Endothelial cell of umbilical vein (primary cell): Measurements from ENCODE around the gene FTO. TPM values are rescaled to one million over a fixed set of nuclear protein-coding genes. Genes with fewer than 3 reads are reported as not detected.

Experiments used
- BruUV-seq: library from RNA; stranded (reverse); fragments of 400-500 nt; replicated peaks from 2 replicates; lab custom pipeline; 2021; lab: Mats Ljungman, UMichigan
- CTCF ChIA-PET: fragments of 300-600, 350-600 bp; sonication (Branson Sonifier 250); formaldehyde crosslinking; loops from one replicate; lab custom pipeline; 2021; ENCODE audit warnings: antibody characterized with exemption, inconsistent platforms; lab: Charles Lee
- POLR2A ChIA-PET: fragments of 300-600, 350-600 bp; sonication (Branson Sonifier 250); formaldehyde crosslinking; loops from one replicate; lab custom pipeline; 2021; ENCODE audit warnings: antibody characterized with exemption, inconsistent platforms; lab: Charles Lee
- DNase-seq: peaks from one replicate; pipeline ENCODE4 v3.0.0-alpha.2; 2011; ENCODE audit warnings: low read depth, low spot score
- FAIRE-seq: peaks from 2 replicates; lab custom pipeline; 2011; peaks lifted over from hg19 to GRCh38; lab: Jason Lieb, UNC
- H2AFZ ChIP-seq: 2 replicates; pipeline ENCODE4 v1.6.0; 2012; ENCODE audit warnings: low read depth, low read length, control low read depth, inconsistent platforms
- H3K27ac ChIP-seq: 2 replicates; pipeline ENCODE4 v1.5.1; 2011; ENCODE audit warnings: low read depth, mild to moderate bottlenecking, control low read depth, low read length, moderate library complexity; ENCODE audit not compliant: insufficient read depth
- H3K27me3 ChIP-seq, 2 experiments: 2 replicates each; pipeline versions ENCODE4 v1.6.0 to v1.6.1; 2011; ENCODE audit warnings: low read length in 2 of 2, mixed read lengths in 1 of 2; ENCODE audit not compliant: control insufficient read depth in 2 of 2, insufficient read depth in 2 of 2
- H3K36me3 ChIP-seq, 2 experiments: 2 replicates in 1 of 2; 3 replicates in 1 of 2; pipeline ENCODE4 v1.5.1; 2011; ENCODE audit warnings: low read length in 2 of 2, mild to moderate bottlenecking in 1 of 2, moderate library complexity in 1 of 2; ENCODE audit not compliant: control insufficient read depth in 2 of 2, insufficient read depth in 2 of 2; ENCODE audit errors: extremely low read depth in 1 of 2
- H3K4me1 ChIP-seq: 3 replicates; pipeline ENCODE4 v1.5.1; 2011; ENCODE audit warnings: mild to moderate bottlenecking, low read length; ENCODE audit not compliant: control insufficient read depth, insufficient read depth; ENCODE audit errors: extremely low read depth
- H3K4me2 ChIP-seq: 2 replicates; pipeline ENCODE4 v1.6.1; 2011; ENCODE audit warnings: low read length, control low read depth, mixed read lengths; ENCODE audit not compliant: insufficient read depth
- H3K4me3 ChIP-seq, 3 experiments: fragments of 200-600 bp in 1 of 3; sonication (generic), shearing (Covaris generic) in 1 of 3; replicated peaks in 1 of 3; 2 replicates each; pipeline ENCODE4 v1.5.1; 2011 to 2016; ENCODE audit warnings: control low read depth in 3 of 3, low read length in 3 of 3, mild to moderate bottlenecking in 2 of 3, inconsistent platforms in 1 of 3, low read depth in 1 of 3, moderate library complexity in 1 of 3; ENCODE audit not compliant: insufficient read depth in 1 of 3
- H3K79me2 ChIP-seq: 2 replicates; pipeline ENCODE4 v1.6.0; 2012; ENCODE audit warnings: low read length, inconsistent platforms; ENCODE audit not compliant: control insufficient read depth, insufficient read depth
- H3K9ac ChIP-seq: replicated peaks from 2 replicates; pipeline ENCODE3; 2011; ENCODE audit warnings: low read length, control low read depth; ENCODE audit not compliant: insufficient read depth; ENCODE audit errors: extremely low read depth
- H3K9me1 ChIP-seq: replicated peaks from 3 replicates; pipeline ENCODE4 v1.6.0; 2011; ENCODE audit warnings: mild to moderate bottlenecking, low read length; ENCODE audit not compliant: control insufficient read depth, insufficient read depth; ENCODE audit errors: extremely low read depth
- H3K9me3 ChIP-seq: replicated peaks from 2 replicates; pipeline ENCODE4 v1.5.1; 2012; ENCODE audit warnings: low read length, inconsistent platforms; ENCODE audit not compliant: control insufficient read depth, insufficient read depth
- H4K20me1 ChIP-seq: replicated peaks from 2 replicates; pipeline ENCODE3; 2011; ENCODE audit warnings: mild to moderate bottlenecking, low read length; ENCODE audit not compliant: control insufficient read depth, insufficient read depth; ENCODE audit errors: extremely low read depth
- CTCF ChIP-seq, 2 donors: IDR thresholded peaks; 1 replicate in 1 of 2; 2 replicates in 1 of 2; pipeline ENCODE4 v1.5.1; 2011; ENCODE audit warnings: low read length in 2 of 2, mild to moderate bottlenecking in 2 of 2, moderate library complexity in 2 of 2, control low read depth in 1 of 2, inconsistent platforms in 1 of 2, low read depth in 1 of 2; ENCODE audit not compliant: insufficient read depth in 1 of 2; ENCODE audit errors: extremely low read depth in 1 of 2
- GATA2 ChIP-seq: IDR thresholded peaks from 2 replicates; pipeline ENCODE4 v1.7.0; 2011; ENCODE audit warnings: low read depth, mild to moderate bottlenecking, moderate library complexity, mixed read lengths, low read length; ENCODE audit not compliant: insufficient read length, insufficient read depth
- MAX ChIP-seq: IDR thresholded peaks from 2 replicates; pipeline ENCODE4 v1.6.1; 2011; ENCODE audit not compliant: insufficient read depth, insufficient read length
- POLR2A ChIP-seq: IDR thresholded peaks from 2 replicates; pipeline ENCODE4 v1.6.1; 2012; ENCODE audit warnings: low read depth, mild to moderate bottlenecking, control low read depth, low read length
- dilution Hi-C: fragments of 300-500 bp; cut with MboI; formaldehyde crosslinking; loops from one replicate; pipeline ENCODE4 v1.15.0; 2019; ENCODE audit warnings: low sequenced_read_pairs; ENCODE audit not compliant: extremely low pct_ligation_motif_present
- intact Hi-C: fragments of 100-400 bp; cut with micrococcal nuclease; formaldehyde crosslinking; loops from one replicate; pipeline ENCODE4 v1.10.0; 2022
- polyA plus RNA-seq, 4 experiments: library from polyadenylated mRNA; depleted of rRNA in 3 of 4; stranded (reverse) in 3 of 4; unstranded in 1 of 4; fragments of >200 nt; gene quantifications; 2 replicates each; pipeline versions ENCODE4 v1.2.1 to v1.2.3, GENCODE V29; 2011 to 2012; ENCODE audit warnings: missing spikeins in 1 of 4
- total RNA-seq: library from RNA; stranded (reverse); gene quantifications from 2 replicates; pipeline ENCODE4 v1.2.3, GENCODE V29; 2021

Gene FTO
- total and polyA plus RNA-seq, 2 donors (not counting 3 experiments of a cell fraction or from before 2014, with no cell fraction given): 48.6 to 87.1 TPM

GRCh38 chr16:53971616-53972015 is 267.7 kb downstream of the FTO start:
- POLR2A ChIA-PET: no interaction called here

GRCh38 chr16:53973021-53973420 is 269.1 kb downstream of the FTO start:
- Histone ChIP-seq H3K4me2 (no peak overlapping the region), H3K27me3 (no peaks in the 10 kb centered on the region), H3K4me3 (no peak overlapping the region), H3K36me3 (no peaks in the 10 kb centered on the region), H3K9ac (no peak overlapping the region), H3K79me2 (no peaks in the 10 kb centered on the region), H3K9me3 (no peaks in the 10 kb centered on the region), H3K27ac (no peak overlapping the region), H3K4me1 (no peaks in the 10 kb centered on the region), H4K20me1 (no peaks in the 10 kb centered on the region), H2AFZ (no peak overlapping the region), H3K9me1 (no peaks in the 10 kb centered on the region)
- dilution Hi-C loops: no loop called here
- DNase-seq: no peak
- no peak for TF ChIP-seq CTCF (IDR thresholded peaks at IDR 0.05; ENCODE audit: extremely low read depth in 1 of 2, insufficient read depth in 1 of 2, low read depth in 1 of 2, low read length in 2 of 2)
- no peak for FAIRE-seq
- no TSS peak for BruUV-seq
- POLR2A ChIA-PET: no interaction called here
- intact Hi-C loops: no loop called here
- CTCF ChIA-PET: no interaction called here

More at GRCh38 chr16:53971616-53972015, 267.7 kb downstream of the FTO start:
- Histone ChIP-seq H3K9me3 (no peaks in the 10 kb centered on the region), H3K36me3 (no peaks in the 10 kb centered on the region), H3K9ac (no peak overlapping the region), H3K4me2 (no peak overlapping the region), H3K79me2 (no peaks in the 10 kb centered on the region), H3K27me3 (no peaks in the 10 kb centered on the region), H2AFZ (no peak overlapping the region), H3K27ac (no peak overlapping the region), H4K20me1 (no peaks in the 10 kb centered on the region), H3K9me1 (no peaks in the 10 kb centered on the region), H3K4me3 (no peak overlapping the region), H3K4me1 (no peaks in the 10 kb centered on the region)
- BruUV-seq: no TSS peak
- dilution Hi-C loops (no loop called here), intact Hi-C loops (no loop called here)
- TF ChIP-seq GATA2: no peak
- TF ChIP-seq MAX: no peak
- no peak for TF ChIP-seq POLR2A
- CTCF ChIA-PET: no interaction called here
- FAIRE-seq: no peak
- DNase-seq: no peak
